Measurements from ENCODE around the gene ADGRE1. TPM values are rescaled to one million over a fixed set of nuclear protein-coding genes. Genes with fewer than 3 reads are reported as not detected.

ADGRE1 gene
- polyA plus RNA-seq, 1 of the 3 experiments (the other 2 are of a cell fraction), result 8.9 TPM

DNA sequence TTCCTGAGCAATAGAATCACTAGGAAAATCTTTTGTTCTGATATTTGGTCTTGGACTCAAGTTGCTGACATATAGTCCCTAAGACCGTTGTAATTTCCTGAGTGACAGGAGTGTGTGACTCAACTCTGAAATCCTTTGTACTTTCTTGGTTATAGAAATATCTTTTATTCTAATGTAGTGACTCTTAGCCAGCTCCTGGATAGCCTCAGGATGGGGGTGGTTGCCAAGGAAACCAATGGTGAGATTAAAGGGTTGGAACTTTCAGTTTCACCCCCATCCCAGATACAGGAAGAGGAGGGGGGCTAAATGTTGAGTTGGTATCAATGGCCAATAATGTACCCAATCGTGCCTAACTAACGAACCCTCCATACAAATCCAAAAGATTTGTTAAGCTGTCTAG, 92.0 kb downstream of the ADGRE1 start:
- TF ChIP-seq, protein P1, sequence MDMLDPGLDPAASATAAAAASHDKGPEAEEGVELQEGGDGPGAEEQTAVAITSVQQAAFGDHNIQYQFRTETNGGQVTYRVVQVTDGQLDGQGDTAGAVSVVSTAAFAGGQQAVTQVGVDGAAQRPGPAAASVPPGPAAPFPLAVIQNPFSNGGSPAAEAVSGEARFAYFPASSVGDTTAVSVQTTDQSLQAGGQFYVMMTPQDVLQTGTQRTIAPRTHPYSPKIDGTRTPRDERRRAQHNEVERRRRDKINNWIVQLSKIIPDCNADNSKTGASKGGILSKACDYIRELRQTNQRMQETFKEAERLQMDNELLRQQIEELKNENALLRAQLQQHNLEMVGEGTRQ (IDR thresholded peaks at IDR 0.05; ENCODE audit: borderline replicate concordance, low read depth, low read length), result no peak
- TF ChIP-seq TCF12 (IDR thresholded peaks at IDR 0.05) (no peak), RXRA (IDR thresholded peaks at IDR 0.05; ENCODE audit: borderline replicate concordance, low read depth) (no peak), TEAD4 (IDR thresholded peaks at IDR 0.05; ENCODE audit: borderline replicate concordance, insufficient read depth) (no peak), ELF1 (IDR thresholded peaks at IDR 0.05) (no peak), JUND (IDR thresholded peaks at IDR 0.05) (no peak)
- no peaks in the 10 kb centered on the region for H3F3A ChIP-seq (replicated peaks; ENCODE audit: insufficient read depth)
- peaks cover 15% of the 10 kb centered on the region for H3K27me3 ChIP-seq (ENCODE audit: insufficient read depth)
- DNase-seq, result no peak
- no peaks in the 10 kb centered on the region for H3K79me2 ChIP-seq (ENCODE audit: insufficient read depth)
- H3K9ac ChIP-seq, result no peak overlapping the region
- 5% methylated on average over 3 of the region's 3 CpGs for WGBS (ENCODE audit: low lambda C conversion rate)
- no peak overlapping the region for H3K27ac ChIP-seq (ENCODE audit: low read depth in 2 of 2, low read length in 1 of 2)
- H3K4me3 ChIP-seq (ENCODE audit: low read depth in 2 of 2, low read length in 1 of 2), result no peak overlapping the region
- no peak overlapping the region for H3K4me2 ChIP-seq
- no peaks in the 10 kb centered on the region for H3K9me3 ChIP-seq
- ChIA-PET CTCF (no interaction called here), POLR2A (no interaction called here)
- H2AFZ ChIP-seq (ENCODE audit: low read depth), result no peak overlapping the region
- H4K20me1 ChIP-seq (ENCODE audit: insufficient read depth), result no peaks in the 10 kb centered on the region
- H3K4me1 ChIP-seq (ENCODE audit: control insufficient read depth in 1 of 2, insufficient read depth in 2 of 2, low read depth in 1 of 2, low read length in 1 of 2), result no peaks in the 10 kb centered on the region
- H3K9me2 ChIP-seq, result no peaks in the 10 kb centered on the region
- H3K36me3 ChIP-seq (replicated peaks in 1 of 2; ENCODE audit: control insufficient read depth in 1 of 2, insufficient read depth in 2 of 2, low read length in 1 of 2), result no peaks in the 10 kb centered on the region

DNA sequence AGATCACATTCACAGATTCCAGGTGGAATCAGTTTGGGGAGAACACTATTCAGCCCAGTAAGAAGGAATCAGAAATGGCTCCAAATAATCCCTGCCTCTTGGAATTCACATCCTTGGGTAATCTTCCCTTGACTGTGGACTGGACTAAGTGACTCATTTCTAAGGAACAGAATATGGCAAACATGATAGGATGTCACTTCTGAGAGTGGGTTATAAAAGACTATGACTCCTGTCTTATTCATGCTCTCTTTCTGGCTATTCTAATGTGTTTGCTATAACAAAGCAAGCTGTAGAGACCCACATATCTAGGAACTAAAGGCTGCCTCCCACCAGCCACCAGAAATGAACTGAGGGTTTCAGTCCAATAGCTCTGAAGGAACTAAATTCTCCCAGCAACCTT, 96.1 kb downstream of the ADGRE1 start:
- POLR2A ChIA-PET, result no interaction called here
- CTCF ChIA-PET, result no interaction called here
- no peak overlapping the region for H3K27ac ChIP-seq (ENCODE audit: low read depth in 2 of 2, low read length in 1 of 2)

More for the DNA sequence above, 96.1 kb downstream of the ADGRE1 start:
- Histone ChIP-seq H3K9ac (no peak overlapping the region), H3K27me3 (ENCODE audit: insufficient read depth) (peaks cover 1% of the 10 kb centered on the region; the same call in 1 of the 2 replicates), H2AFZ (ENCODE audit: low read depth) (no peak overlapping the region), H3K4me1 (ENCODE audit: control insufficient read depth in 1 of 2, insufficient read depth in 2 of 2, low read depth in 1 of 2, low read length in 1 of 2) (no peaks in the 10 kb centered on the region), H3F3A (replicated peaks; ENCODE audit: insufficient read depth) (no peaks in the 10 kb centered on the region), H4K20me1 (ENCODE audit: insufficient read depth) (no peaks in the 10 kb centered on the region), H3K4me3 (ENCODE audit: low read depth in 2 of 2, low read length in 1 of 2) (no peak overlapping the region), H3K9me2 (no peaks in the 10 kb centered on the region), H3K4me2 (no peak overlapping the region), H3K9me3 (no peaks in the 10 kb centered on the region), H3K36me3 (replicated peaks in 1 of 2; ENCODE audit: control insufficient read depth in 1 of 2, insufficient read depth in 2 of 2, low read length in 1 of 2) (no peaks in the 10 kb centered on the region), H3K79me2 (ENCODE audit: insufficient read depth) (no peaks in the 10 kb centered on the region)
- TF ChIP-seq, protein P2, sequence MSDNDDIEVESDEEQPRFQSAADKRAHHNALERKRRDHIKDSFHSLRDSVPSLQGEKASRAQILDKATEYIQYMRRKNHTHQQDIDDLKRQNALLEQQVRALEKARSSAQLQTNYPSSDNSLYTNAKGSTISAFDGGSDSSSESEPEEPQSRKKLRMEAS (IDR thresholded peaks at IDR 0.05; ENCODE audit: low read depth), result no peak
- TF ChIP-seq GABPA (IDR thresholded peaks at IDR 0.05; ENCODE audit: low read depth) (no peak), CHD2 (IDR thresholded peaks at IDR 0.05; ENCODE audit: low read length, partially characterized antibody) (no peak), EP300 (IDR thresholded peaks at IDR 0.05; ENCODE audit: borderline replicate concordance in 1 of 2, low read depth in 1 of 2, low read length in 1 of 2) (no peak), RFX5 (IDR thresholded peaks at IDR 0.05; ENCODE audit: low read length) (no peak), TEAD4 (IDR thresholded peaks at IDR 0.05; ENCODE audit: borderline replicate concordance, insufficient read depth) (no peak), SMC3 (IDR thresholded peaks at IDR 0.05; ENCODE audit: low read depth, low read length) (no peak), POLR2AphosphoS5 (IDR thresholded peaks at IDR 0.05; ENCODE audit: low read depth, low read length) (no peak), JUND (IDR thresholded peaks at IDR 0.05) (no peak), MEF2A (IDR thresholded peaks at IDR 0.05; ENCODE audit: borderline replicate concordance, low read depth) (no peak), FOXM1 (IDR thresholded peaks at IDR 0.05; ENCODE audit: low read depth) (no peak), GATA2 (CRISPR knock-in tag; IDR thresholded peaks at IDR 0.05) (no peak)
- TF ChIP-seq, protein P3, sequence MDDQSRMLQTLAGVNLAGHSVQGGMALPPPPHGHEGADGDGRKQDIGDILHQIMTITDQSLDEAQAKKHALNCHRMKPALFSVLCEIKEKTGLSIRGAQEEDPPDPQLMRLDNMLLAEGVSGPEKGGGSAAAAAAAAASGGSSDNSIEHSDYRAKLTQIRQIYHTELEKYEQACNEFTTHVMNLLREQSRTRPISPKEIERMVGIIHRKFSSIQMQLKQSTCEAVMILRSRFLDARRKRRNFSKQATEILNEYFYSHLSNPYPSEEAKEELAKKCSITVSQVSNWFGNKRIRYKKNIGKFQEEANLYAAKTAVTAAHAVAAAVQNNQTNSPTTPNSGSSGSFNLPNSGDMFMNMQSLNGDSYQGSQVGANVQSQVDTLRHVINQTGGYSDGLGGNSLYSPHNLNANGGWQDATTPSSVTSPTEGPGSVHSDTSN (IDR thresholded peaks at IDR 0.05), result no peak
- TF ChIP-seq, protein P4, sequence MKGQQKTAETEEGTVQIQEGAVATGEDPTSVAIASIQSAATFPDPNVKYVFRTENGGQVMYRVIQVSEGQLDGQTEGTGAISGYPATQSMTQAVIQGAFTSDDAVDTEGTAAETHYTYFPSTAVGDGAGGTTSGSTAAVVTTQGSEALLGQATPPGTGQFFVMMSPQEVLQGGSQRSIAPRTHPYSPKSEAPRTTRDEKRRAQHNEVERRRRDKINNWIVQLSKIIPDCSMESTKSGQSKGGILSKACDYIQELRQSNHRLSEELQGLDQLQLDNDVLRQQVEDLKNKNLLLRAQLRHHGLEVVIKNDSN (IDR thresholded peaks at IDR 0.05; ENCODE audit: borderline replicate concordance, low read depth), result no peak
- TF ChIP-seq, protein P5, sequence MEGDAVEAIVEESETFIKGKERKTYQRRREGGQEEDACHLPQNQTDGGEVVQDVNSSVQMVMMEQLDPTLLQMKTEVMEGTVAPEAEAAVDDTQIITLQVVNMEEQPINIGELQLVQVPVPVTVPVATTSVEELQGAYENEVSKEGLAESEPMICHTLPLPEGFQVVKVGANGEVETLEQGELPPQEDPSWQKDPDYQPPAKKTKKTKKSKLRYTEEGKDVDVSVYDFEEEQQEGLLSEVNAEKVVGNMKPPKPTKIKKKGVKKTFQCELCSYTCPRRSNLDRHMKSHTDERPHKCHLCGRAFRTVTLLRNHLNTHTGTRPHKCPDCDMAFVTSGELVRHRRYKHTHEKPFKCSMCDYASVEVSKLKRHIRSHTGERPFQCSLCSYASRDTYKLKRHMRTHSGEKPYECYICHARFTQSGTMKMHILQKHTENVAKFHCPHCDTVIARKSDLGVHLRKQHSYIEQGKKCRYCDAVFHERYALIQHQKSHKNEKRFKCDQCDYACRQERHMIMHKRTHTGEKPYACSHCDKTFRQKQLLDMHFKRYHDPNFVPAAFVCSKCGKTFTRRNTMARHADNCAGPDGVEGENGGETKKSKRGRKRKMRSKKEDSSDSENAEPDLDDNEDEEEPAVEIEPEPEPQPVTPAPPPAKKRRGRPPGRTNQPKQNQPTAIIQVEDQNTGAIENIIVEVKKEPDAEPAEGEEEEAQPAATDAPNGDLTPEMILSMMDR (IDR thresholded peaks at IDR 0.05), result no peak
- no peak for DNase-seq

All from SK-N-SH (cell line).